Spleen (tissue), 11 donors: ENCODE data around the gene DXO. TPM values are rescaled to one million over a fixed set of nuclear protein-coding genes. Genes with fewer than 3 reads are reported as not detected.

Source experiments
- DNase-seq: peaks from one replicate; pipeline ENCODE4 v3.0.0-alpha.2; 2020
- H3K27ac ChIP-seq, 8 donors: fragments of 200-600 bp; sonication (generic) in 7 of 8; 1 replicate in 4 of 8; 2 replicates in 4 of 8; pipeline versions ENCODE4 v1.5.0 to v1.8.0; 2016 to 2021; ENCODE audit warnings: inconsistent platforms in 4 of 8, mild to moderate bottlenecking in 4 of 8, moderate library complexity in 1 of 8
- H3K27me3 ChIP-seq, 7 donors: fragments of 200-600 bp; sonication (generic) in 6 of 7; replicated peaks in 1 of 7; 1 replicate in 4 of 7; 2 replicates in 3 of 7; pipeline versions ENCODE4 v1.5.0 to v1.8.0; 2016 to 2021; ENCODE audit warnings: inconsistent platforms in 3 of 7, mild to moderate bottlenecking in 1 of 7
- H3K36me3 ChIP-seq, 6 donors: fragments of 200-600 bp; sonication (generic) in 5 of 6; 1 replicate in 4 of 6; 2 replicates in 2 of 6; pipeline versions ENCODE4 v1.5.0 to v1.8.0; 2016 to 2021; ENCODE audit warnings: inconsistent platforms in 2 of 6
- H3K4me1 ChIP-seq, 6 donors: fragments of 200-600 bp; sonication (generic) in 5 of 6; 1 replicate in 3 of 6; 2 replicates in 3 of 6; pipeline versions ENCODE4 v1.5.0 to v1.8.0; 2016 to 2021; ENCODE audit warnings: inconsistent platforms in 3 of 6
- H3K4me3 ChIP-seq, 8 donors: fragments of 200-600 bp; sonication (generic) in 7 of 8; 1 replicate in 4 of 8; 2 replicates in 4 of 8; pipeline versions ENCODE4 v1.5.0 to v1.8.0; 2016 to 2021; ENCODE audit warnings: inconsistent platforms in 4 of 8, mild to moderate bottlenecking in 4 of 8, moderate library complexity in 2 of 8
- H3K9me3 ChIP-seq, 8 donors: fragments of 200-600 bp; sonication (generic) in 7 of 8; 1 replicate in 4 of 8; 2 replicates in 4 of 8; pipeline versions ENCODE4 v1.5.0 to v1.8.0; 2016 to 2021; ENCODE audit warnings: inconsistent platforms in 4 of 8
- POLR2A ChIP-seq, 3 donors: fragments of 450-650 bp; IDR thresholded peaks; one replicate each; pipeline ENCODE4 v1.5.1; 2017; ENCODE audit warnings: antibody characterized with exemption in 3 of 3, mild to moderate bottlenecking in 1 of 3
- POLR2AphosphoS5 ChIP-seq, 3 donors: sonication (generic); formaldehyde crosslinking; IDR thresholded peaks; one replicate each; pipeline ENCODE4 v1.5.1; 2017; ENCODE audit warnings: antibody characterized with exemption in 3 of 3
- WGBS, 5 donors: extraction: QIAGEN DNeasy Blood & Tissue Kit in 3 of 5; methylation state at CpG; one replicate each; pipeline versions ENCODE4 v1.1.5 to v1.1.7; 2013 to 2018; 5-methylcytosine and 5-hydroxymethylcytosine counted together
- intact Hi-C: fragments of 100-400 bp; cut with DNase I; formaldehyde crosslinking; loops from one replicate; pipeline ENCODE4 v1.15.0; 2023; ENCODE audit warnings: low total_unique reads
- polyA plus RNA-seq, 3 donors: library from polyadenylated mRNA; stranded (reverse); fragments of 200-250 nt; gene quantifications; one replicate each; pipeline ENCODE4 v1.2.1, GENCODE V29; 2013
- total RNA-seq, 7 donors: library from RNA; depleted of rRNA in 3 of 7; stranded (reverse); fragments of >200 nt in 3 of 7; fragmentation: NEBNext Ultra II Directional in 4 of 7; extraction: Animal tissue kit (Norgen Biotek cat#: 25700) in 4 of 7; gene quantifications; one replicate each; pipeline versions ENCODE4 v1.1.0 to v1.2.1, GENCODE V29; 2016 to 2021
- TF ChIP-seq, protein P1 (sequence below), 11 experiments: fragments of 200-600 bp in 7 of 11; fragments of 450-650 bp in 4 of 11; sonication (generic) in 4 of 11; IDR thresholded peaks in 8 of 11; conservative IDR thresholded peaks in 3 of 11; 1 replicate in 7 of 11; 2 replicates in 4 of 11; pipeline versions ENCODE4 v1.4.0 to v1.8.0; 2016 to 2021; ENCODE audit warnings: antibody characterized with exemption in 11 of 11, inconsistent platforms in 4 of 11, mild to moderate bottlenecking in 1 of 11
- donor health status: healthy with polysubstance abuse.
- donor health status: DM: no; HTN: no; CAD: no; lungs with moderate emphysema.
- donor health status: DM: no; HTN: no; CAD: no.
- donor health status: Bipolar disorder and iron deficiency.
- donor health status: healthy.
- donor health status: DM: no; HTN: no; CAD: no.
- donor health status: DM: yes; HTN: yes; CAD: no.

Gene DXO
- total and polyA plus RNA-seq, 10 donors, result 19.1 to 34.3 (median 26.3) TPM

DNA sequence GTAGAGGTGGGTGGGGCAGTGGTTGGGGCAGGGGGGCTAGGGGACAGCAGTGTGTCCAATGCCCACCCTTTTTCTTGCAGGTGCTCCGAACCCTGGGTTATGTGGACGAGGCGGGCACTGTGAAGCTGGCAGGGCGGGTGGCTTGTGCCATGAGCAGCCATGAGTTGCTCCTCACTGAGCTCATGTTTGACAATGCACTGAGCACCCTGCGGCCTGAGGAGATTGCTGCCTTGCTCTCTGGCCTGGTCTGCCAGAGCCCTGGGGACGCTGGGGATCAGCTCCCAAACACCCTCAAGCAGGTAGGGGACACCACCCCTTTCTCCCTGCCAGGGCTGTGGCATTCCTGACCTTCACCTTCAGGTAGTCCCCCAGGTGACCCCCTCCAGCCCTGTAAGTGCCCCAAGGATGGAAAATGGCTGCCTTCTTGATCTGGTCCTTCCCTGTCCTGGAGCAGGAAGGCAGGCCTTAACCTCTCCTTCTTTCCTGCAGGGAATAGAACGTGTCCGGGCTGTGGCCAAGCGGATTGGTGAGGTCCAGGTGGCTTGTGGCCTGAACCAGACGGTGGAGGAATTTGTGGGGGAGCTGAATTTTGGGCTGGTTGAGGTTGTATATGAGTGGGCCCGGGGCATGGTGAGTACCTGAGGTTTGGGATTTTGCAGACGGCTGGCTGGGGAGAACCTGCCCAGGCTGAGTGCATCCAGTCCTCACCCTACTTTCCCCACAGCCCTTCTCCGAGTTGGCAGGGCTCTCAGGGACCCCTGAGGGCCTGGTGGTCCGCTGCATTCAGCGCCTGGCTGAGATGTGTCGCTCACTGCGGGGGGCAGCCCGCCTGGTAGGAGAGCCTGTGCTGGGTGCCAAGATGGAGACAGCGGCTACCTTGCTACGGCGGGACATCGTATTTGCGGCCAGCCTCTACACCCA lies 2.9 kb downstream of the DXO start:
- WGBS, 5 donors, result 88 to 94% (median 92%) methylated on average over 20 to 23 of the region's 23 CpGs
- peak; percentile 72 for DNase-seq
- peaks cover 21 to 49% (median 34%) of the 10 kb centered on the region in 6 donors for H3K4me1 ChIP-seq
- peaks cover 3 to 73% (median 64%) of the 10 kb centered on the region in 6 donors for H3K36me3 ChIP-seq
- no peak overlapping the region for H3K27ac ChIP-seq
- H3K9me3 ChIP-seq, result no peaks in the 10 kb centered on the region
- H3K4me3 ChIP-seq, result no peak overlapping the region
- no peaks in the 10 kb centered on the region for H3K27me3 ChIP-seq
- TF ChIP-seq, protein P1, sequence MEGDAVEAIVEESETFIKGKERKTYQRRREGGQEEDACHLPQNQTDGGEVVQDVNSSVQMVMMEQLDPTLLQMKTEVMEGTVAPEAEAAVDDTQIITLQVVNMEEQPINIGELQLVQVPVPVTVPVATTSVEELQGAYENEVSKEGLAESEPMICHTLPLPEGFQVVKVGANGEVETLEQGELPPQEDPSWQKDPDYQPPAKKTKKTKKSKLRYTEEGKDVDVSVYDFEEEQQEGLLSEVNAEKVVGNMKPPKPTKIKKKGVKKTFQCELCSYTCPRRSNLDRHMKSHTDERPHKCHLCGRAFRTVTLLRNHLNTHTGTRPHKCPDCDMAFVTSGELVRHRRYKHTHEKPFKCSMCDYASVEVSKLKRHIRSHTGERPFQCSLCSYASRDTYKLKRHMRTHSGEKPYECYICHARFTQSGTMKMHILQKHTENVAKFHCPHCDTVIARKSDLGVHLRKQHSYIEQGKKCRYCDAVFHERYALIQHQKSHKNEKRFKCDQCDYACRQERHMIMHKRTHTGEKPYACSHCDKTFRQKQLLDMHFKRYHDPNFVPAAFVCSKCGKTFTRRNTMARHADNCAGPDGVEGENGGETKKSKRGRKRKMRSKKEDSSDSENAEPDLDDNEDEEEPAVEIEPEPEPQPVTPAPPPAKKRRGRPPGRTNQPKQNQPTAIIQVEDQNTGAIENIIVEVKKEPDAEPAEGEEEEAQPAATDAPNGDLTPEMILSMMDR (IDR thresholded peaks at IDR 0.05 in 8 of 11, conservative IDR thresholded peaks at IDR 0.05 in 3 of 11), result no peak
- TF ChIP-seq POLR2A (IDR thresholded peaks at IDR 0.05) (no peak), POLR2AphosphoS5 (IDR thresholded peaks at IDR 0.05) (peak in 1 of 3 donors; percentile 17)
- intact Hi-C loops, result no loop called here

DNA sequence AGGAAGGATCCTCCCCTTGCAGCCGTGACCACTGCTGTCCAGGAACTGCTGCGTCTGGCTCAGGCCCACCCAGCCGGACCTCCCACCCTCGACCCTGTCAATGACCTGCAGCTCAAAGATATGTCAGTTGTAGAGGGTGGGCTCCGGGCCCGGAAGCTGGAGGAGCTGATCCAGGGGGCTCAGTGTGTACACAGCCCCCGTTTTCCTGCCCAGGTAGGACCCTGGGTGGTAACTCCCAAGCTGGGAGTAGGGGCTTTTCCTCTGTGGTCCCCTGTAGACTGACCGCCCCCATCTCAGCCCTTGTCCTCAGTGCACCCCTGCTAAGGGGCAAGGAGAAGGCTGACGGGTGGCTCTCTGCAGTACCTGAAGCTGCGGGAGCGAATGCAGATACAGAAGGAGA lies 3.6 kb downstream of the DXO start:
- TF ChIP-seq POLR2A (IDR thresholded peaks at IDR 0.05) (no peak), POLR2AphosphoS5 (IDR thresholded peaks at IDR 0.05) (peak in 1 of 3 donors; percentile 14)
- WGBS, 5 donors, result 82 to 89% (median 87%) methylated on average over 11 of the region's 11 CpGs
- no peak overlapping the region for H3K27ac ChIP-seq
- peaks cover 6 to 77% (median 71%) of the 10 kb centered on the region in 6 donors for H3K36me3 ChIP-seq
- H3K9me3 ChIP-seq, result no peaks in the 10 kb centered on the region
- peaks cover 16 to 42% (median 27%) of the 10 kb centered on the region in 6 donors for H3K4me1 ChIP-seq
- no peak overlapping the region for H3K4me3 ChIP-seq
- intact Hi-C loops, result no loop called here
- DNase-seq, result peak; percentile 54
- no peaks in the 10 kb centered on the region for H3K27me3 ChIP-seq

DNA sequence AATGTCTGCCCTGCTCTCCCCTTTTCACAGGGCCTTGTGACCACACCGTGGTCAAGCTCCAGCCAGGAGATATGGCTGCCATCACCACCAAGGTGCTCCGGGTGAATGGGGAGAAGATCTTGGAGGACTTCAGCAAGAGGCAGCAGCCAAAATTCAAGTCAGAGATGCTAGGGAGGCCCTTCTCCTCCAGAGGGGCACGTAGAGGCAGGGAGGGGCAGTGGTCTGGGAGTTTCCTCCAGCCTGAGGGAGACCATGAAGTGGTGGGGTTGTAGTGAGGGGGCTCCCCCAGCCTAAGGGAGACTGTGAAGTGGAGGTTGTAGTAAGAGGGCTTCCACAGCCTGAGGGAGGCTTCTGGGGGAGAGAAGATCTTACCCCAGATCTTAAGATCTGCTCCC lies 4.0 kb downstream of the DXO start:
- peak; percentile 45 for DNase-seq
- H3K36me3 ChIP-seq, result peaks cover 6 to 81% (median 75%) of the 10 kb centered on the region in 6 donors
- WGBS, 5 donors, result 85 to 97% (median 86%) methylated on average over 3 of the region's 3 CpGs
- H3K4me1 ChIP-seq, result peaks cover 12 to 38% (median 23%) of the 10 kb centered on the region in 6 donors
- no peak for TF ChIP-seq POLR2AphosphoS5 (IDR thresholded peaks at IDR 0.05)
- no peak for TF ChIP-seq POLR2A (IDR thresholded peaks at IDR 0.05)
- intact Hi-C loops, result no loop called here
- H3K27me3 ChIP-seq, result no peaks in the 10 kb centered on the region
- no peak overlapping the region for H3K4me3 ChIP-seq
- no peak overlapping the region for H3K27ac ChIP-seq
- H3K9me3 ChIP-seq, result no peaks in the 10 kb centered on the region

DNA sequence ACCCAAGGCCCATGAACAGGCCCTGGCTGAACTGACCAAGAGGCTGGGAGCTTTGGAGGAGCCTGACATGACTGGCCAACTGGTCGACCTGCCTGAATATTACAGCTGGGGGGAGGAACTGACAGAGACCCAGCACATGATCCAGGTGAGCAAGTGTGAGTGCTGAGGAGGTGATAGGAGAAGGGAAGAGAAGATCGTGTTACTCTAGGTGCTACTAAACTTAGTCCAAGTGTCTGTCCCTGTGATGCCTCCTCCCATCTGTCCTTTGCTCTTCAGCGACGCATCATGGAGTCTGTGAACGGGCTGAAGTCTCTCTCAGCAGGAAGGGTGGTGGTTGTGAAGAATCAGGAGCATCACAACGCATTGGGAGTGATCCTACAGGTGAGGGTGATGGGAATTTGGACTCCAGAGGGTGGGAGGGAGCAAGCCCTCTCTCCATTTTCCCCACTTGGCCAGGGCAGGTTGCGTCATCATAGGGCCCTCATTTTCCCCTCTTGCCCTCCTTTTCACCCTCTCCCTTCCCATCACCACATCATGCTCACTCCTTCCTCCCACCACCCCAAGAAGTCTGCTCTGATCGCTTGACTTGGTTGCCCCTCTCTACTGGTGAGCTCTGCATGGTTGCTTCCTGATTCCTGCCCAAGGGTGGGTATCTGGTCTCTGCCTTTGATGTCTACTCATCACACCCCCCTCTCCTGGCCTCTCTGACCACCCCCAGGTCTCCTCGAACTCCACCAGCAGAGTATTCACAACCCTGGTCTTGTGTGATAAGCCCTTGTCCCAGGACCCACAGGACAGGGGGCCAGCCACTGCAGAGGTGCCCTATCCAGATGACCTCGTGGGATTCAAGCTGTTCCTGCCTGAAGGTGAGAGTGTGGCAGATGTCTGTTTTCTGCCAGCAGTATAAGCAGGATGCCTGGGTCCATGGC lies 4.7 kb downstream of the DXO start:
- no peak for TF ChIP-seq POLR2AphosphoS5 (IDR thresholded peaks at IDR 0.05)
- TF ChIP-seq POLR2A (IDR thresholded peaks at IDR 0.05), result no peak
- TF ChIP-seq, protein P1 (IDR thresholded peaks at IDR 0.05 in 8 of 11, conservative IDR thresholded peaks at IDR 0.05 in 3 of 11), result no peak
- H3K4me3 ChIP-seq, result no peak overlapping the region
- H3K36me3 ChIP-seq, result peaks cover 6 to 87% (median 82%) of the 10 kb centered on the region in 6 donors
- H3K4me1 ChIP-seq, result peaks cover 8 to 33% (median 20%) of the 10 kb centered on the region in 6 donors
- H3K27ac ChIP-seq, result no peak overlapping the region
- intact Hi-C loops, result no loop called here
- no peaks in the 10 kb centered on the region for H3K27me3 ChIP-seq
- peak; percentile 28 for DNase-seq
- 85 to 93% (median 90%) methylated on average over 10 of the region's 10 CpGs for WGBS, 5 donors
- no peaks in the 10 kb centered on the region for H3K9me3 ChIP-seq
